ENCODE results near the gene PTEN.

- TF ChIP-seq, protein P1, sequence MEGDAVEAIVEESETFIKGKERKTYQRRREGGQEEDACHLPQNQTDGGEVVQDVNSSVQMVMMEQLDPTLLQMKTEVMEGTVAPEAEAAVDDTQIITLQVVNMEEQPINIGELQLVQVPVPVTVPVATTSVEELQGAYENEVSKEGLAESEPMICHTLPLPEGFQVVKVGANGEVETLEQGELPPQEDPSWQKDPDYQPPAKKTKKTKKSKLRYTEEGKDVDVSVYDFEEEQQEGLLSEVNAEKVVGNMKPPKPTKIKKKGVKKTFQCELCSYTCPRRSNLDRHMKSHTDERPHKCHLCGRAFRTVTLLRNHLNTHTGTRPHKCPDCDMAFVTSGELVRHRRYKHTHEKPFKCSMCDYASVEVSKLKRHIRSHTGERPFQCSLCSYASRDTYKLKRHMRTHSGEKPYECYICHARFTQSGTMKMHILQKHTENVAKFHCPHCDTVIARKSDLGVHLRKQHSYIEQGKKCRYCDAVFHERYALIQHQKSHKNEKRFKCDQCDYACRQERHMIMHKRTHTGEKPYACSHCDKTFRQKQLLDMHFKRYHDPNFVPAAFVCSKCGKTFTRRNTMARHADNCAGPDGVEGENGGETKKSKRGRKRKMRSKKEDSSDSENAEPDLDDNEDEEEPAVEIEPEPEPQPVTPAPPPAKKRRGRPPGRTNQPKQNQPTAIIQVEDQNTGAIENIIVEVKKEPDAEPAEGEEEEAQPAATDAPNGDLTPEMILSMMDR (IDR thresholded peaks at IDR 0.05): no peak
- TF ChIP-seq EP300 (IDR thresholded peaks at IDR 0.05): no peak
Observed at GRCh38 chr10:87865241-87865881, 1.9 kb downstream of the PTEN start.
